Measurements from ENCODE around the gene TIMP3.
A peak's percentile ranks its signal among the peaks of the same experiment; 100 is the strongest.

GRCh38 chr22:32801537-32802236, at the start of gene TIMP3:
- TF ChIP-seq CTCF (IDR thresholded peaks at IDR 0.05) (no peak), POLR2A (IDR thresholded peaks at IDR 0.05) (peak; percentile 64 to 69 (median 67))

Measured in body of pancreas (tissue), 4 donors.